SIG-M5 (cell line): Measurements from ENCODE around the gene ZNF746.
A peak's percentile ranks its signal among the peaks of the same experiment; 100 is the strongest.
"Not testable (repeated sequence)": the region's sequence is repeated elsewhere in the genome, so short reads cannot be mapped to it uniquely, and the experiment has no call there.

Experiments used
- DNase-seq: peaks from one replicate; lab custom pipeline; 2025; lab: John Stamatoyannopoulos, UW

ZNF746 gene

GRCh38 chr7:149497467-149498261 is at the start of gene ZNF746:
Gene ZNF746 (minus strand): TSS chr7:149497809. CDS start chr7:149497536, 273 bp downstream.
- DNase-seq = no peak

GRCh38 chr7:149547126-149547525 is 49.5 kb upstream of the ZNF746 start:
- DNase-seq = no peak

GRCh38 chr7:149546331-149546730 is 48.7 kb upstream of the ZNF746 start:
- DNase-seq = no peak

GRCh38 chr7:149544028-149544427 is 46.4 kb upstream of the ZNF746 start:
- no peak for DNase-seq

- no peak for DNase-seq
Observed at GRCh38 chr7:149532654-149533053, 35.0 kb upstream of the ZNF746 start.

GRCh38 chr7:149529136-149529718 is 31.6 kb upstream of the ZNF746 start:
- no peak for DNase-seq

- no peak for DNase-seq
Observed at GRCh38 chr7:149527414-149527813, 29.8 kb upstream of the ZNF746 start.

- DNase-seq = no peak
Observed at GRCh38 chr7:149525280-149525679, 27.7 kb upstream of the ZNF746 start.

GRCh38 chr7:149524394-149524793 is 26.8 kb upstream of the ZNF746 start:
- no peak for DNase-seq

- no peak for DNase-seq
Observed at GRCh38 chr7:149510248-149510647, 12.6 kb upstream of the ZNF746 start.

- no peak for DNase-seq
Observed at GRCh38 chr7:149509774-149510173, 12.2 kb upstream of the ZNF746 start.

- no peak for DNase-seq
Observed at GRCh38 chr7:149505551-149505950, 7.9 kb upstream of the ZNF746 start.

GRCh38 chr7:149501651-149502050 is 4.0 kb upstream of the ZNF746 start:
- no peak for DNase-seq

GRCh38 chr7:149500910-149501309 is 3.3 kb upstream of the ZNF746 start:
- no peak for DNase-seq

GRCh38 chr7:149500201-149500600 is 2.6 kb upstream of the ZNF746 start:
- no peak for DNase-seq

- DNase-seq = no peak
Observed at GRCh38 chr7:149498811-149499210, 1.2 kb upstream of the ZNF746 start.

- no peak for DNase-seq
Observed at GRCh38 chr7:149496642-149497391, 792 bp downstream of the ZNF746 start.

- no peak for DNase-seq
Observed at GRCh38 chr7:149495785-149496641, 1.6 kb downstream of the ZNF746 start.

- peak; percentile 58 for DNase-seq
Observed at GRCh38 chr7:149494738-149495368, 2.8 kb downstream of the ZNF746 start.

GRCh38 chr7:149493975-149494374 is 3.6 kb downstream of the ZNF746 start:
- not testable (repeated sequence) for DNase-seq

- DNase-seq = no peak
Observed at GRCh38 chr7:149493366-149493765, 4.2 kb downstream of the ZNF746 start.
